Brain microvascular endothelial cell (primary cell): ENCODE data around the gene FAM83B.

Experiments used
- DNase-seq: peaks from one replicate; pipeline ENCODE4 v3.0.0-alpha.2; 2020
- H3K27ac ChIP-seq: fragments of 250-450 bp; sonication (Bioruptor Pico); 2 replicates; pipeline ENCODE4 v1.5.1; 2020; ENCODE audit warnings: mild to moderate bottlenecking, moderate library complexity
- H3K27me3 ChIP-seq: fragments of 250-450 bp; sonication (Bioruptor Pico); replicated peaks from 2 replicates; pipeline ENCODE4 v1.5.1; 2020; ENCODE audit warnings: mild to moderate bottlenecking
- H3K36me3 ChIP-seq: fragments of 250-450 bp; sonication (Bioruptor Pico); replicated peaks from 2 replicates; pipeline ENCODE4 v1.5.1; 2020; ENCODE audit warnings: mild to moderate bottlenecking
- H3K4me3 ChIP-seq: 2 replicates; pipeline ENCODE4 v1.5.1; 2011; ENCODE audit warnings: low read depth, mild to moderate bottlenecking, control low read depth, low read length, moderate library complexity
- in situ Hi-C: cut with HindIII; loops from 2 replicates; pipeline ENCODE4 v1.10.0; 2017; ENCODE audit warnings: low sequenced_read_pairs, low pct_ligation_motif_present
- TF ChIP-seq, protein P1 (sequence below): IDR thresholded peaks from 2 replicates; pipeline ENCODE4 v1.5.1; 2011; ENCODE audit warnings: low read depth, mild to moderate bottlenecking, moderate library complexity, low read length, control low read depth, inconsistent platforms; ENCODE audit errors: missing control alignments

The FAM83B gene

DNA sequence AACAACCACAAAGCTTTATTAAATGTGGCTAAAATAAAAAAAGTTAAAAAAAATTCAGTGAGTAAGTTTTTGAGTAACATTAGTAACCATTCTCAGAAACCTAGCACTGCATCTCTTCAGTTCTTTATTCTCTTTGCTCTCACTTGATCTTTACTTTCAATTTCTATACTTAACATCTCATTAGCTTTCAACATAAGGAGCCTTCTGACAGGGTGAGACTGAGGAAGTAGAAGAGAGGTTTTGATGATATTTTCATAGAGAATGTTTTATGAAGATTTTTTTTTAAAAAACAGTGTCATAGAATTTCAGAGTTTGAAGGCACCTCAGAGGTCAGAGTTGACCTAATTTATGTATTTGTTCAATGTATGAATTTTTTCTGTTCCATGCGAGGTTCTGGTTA, 60.8 kb downstream of the FAM83B start:
- no peak for DNase-seq
- in situ Hi-C loops = no loop called here
- Histone ChIP-seq H3K27me3 (no peaks in the 10 kb centered on the region), H3K36me3 (no peaks in the 10 kb centered on the region), H3K4me3 (no peak overlapping the region), H3K27ac (no peak overlapping the region)
- TF ChIP-seq, protein P1, sequence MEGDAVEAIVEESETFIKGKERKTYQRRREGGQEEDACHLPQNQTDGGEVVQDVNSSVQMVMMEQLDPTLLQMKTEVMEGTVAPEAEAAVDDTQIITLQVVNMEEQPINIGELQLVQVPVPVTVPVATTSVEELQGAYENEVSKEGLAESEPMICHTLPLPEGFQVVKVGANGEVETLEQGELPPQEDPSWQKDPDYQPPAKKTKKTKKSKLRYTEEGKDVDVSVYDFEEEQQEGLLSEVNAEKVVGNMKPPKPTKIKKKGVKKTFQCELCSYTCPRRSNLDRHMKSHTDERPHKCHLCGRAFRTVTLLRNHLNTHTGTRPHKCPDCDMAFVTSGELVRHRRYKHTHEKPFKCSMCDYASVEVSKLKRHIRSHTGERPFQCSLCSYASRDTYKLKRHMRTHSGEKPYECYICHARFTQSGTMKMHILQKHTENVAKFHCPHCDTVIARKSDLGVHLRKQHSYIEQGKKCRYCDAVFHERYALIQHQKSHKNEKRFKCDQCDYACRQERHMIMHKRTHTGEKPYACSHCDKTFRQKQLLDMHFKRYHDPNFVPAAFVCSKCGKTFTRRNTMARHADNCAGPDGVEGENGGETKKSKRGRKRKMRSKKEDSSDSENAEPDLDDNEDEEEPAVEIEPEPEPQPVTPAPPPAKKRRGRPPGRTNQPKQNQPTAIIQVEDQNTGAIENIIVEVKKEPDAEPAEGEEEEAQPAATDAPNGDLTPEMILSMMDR = no peak

DNA sequence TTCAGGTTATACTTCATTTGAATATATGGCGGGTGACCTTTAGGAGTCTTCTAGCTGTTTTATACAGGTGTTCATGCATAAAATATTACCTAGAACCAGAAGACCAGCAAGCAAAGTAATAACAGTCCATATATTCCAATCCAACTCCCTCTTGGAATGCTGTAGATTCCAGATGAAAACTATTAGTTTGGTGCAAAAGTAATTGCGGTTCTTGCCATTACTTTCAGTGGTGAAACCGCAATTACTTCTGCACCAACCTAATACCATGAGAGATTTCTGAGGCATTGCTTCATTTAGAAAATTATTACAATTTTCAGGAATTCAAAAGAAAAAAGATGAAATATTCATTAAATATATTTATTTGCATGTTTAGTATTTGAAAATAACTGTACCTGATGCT, 62.6 kb downstream of the FAM83B start:
- DNase-seq = no peak
- TF ChIP-seq, protein P1 = no peak
- Histone ChIP-seq H3K27me3 (no peaks in the 10 kb centered on the region), H3K27ac (no peak overlapping the region), H3K4me3 (no peak overlapping the region), H3K36me3 (no peaks in the 10 kb centered on the region)
- in situ Hi-C loops = no loop called here

DNA sequence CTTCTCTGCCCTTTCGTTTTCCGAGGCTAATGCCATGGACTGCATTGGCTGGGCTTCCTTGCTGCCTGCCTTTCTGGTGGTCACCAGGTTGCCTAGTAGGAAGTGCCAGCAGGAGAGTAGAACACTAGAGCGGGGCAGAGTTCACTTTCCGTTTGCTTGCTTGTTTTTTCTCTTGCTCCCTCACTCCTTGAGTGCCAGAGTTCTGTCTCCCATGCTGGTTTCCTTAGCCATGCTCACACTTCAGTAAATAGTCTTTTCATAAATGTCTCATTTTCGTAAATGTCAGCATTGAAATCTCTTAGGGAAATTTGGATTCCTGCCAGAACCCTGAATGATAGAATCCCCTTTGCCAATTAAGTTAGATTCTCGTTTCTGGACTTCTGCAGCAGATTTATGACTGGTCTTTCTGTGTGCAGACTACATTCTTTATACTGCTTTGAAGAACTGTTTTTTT, 63.9 kb downstream of the FAM83B start:
- in situ Hi-C loops = no loop called here
- Histone ChIP-seq H3K4me3 (no peak overlapping the region), H3K27me3 (no peaks in the 10 kb centered on the region), H3K36me3 (no peaks in the 10 kb centered on the region), H3K27ac (no peak overlapping the region)
- TF ChIP-seq, protein P1 = no peak
- DNase-seq = no peak

DNA sequence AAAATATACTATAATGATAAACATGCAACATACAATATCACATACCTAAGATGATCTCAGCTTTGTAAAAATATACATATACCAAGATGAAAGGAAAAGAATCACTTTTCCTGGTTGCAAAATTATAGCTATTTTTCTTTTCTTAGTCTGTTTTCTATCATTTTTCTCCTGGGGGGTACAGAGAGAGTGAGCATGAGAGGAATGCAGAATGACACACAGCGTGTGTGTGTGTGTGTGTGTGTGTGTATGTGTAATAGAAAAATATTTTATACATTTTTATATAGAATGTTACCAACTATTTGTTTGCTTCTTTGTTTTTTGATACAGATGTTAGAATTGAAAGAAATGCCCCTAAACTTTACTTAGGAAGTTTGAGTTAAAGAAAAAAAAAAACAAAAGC, 64.3 kb downstream of the FAM83B start:
- DNase-seq = no peak
- in situ Hi-C loops = no loop called here

DNA sequence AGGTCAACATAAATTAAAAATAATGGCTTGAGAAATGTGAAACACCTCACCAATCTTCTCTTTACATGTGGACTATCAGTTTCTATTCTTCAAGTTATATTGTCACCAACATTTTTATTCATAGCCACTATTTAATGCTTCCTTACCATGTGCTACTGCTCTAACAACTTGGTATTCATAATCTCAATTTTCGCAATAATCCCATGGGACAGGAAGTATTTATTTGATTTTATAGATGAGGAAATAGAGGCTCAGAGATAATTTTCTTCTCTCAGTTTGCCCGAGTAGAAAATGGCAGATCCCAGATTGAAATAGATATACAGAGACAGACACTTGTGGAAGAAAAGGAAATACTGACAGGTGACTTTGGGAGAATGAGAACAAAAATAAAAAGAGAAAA, 66.6 kb downstream of the FAM83B start:
- TF ChIP-seq, protein P1 = no peak
- no peak overlapping the region for H3K4me3 ChIP-seq
- no peaks in the 10 kb centered on the region for H3K36me3 ChIP-seq
- no peaks in the 10 kb centered on the region for H3K27me3 ChIP-seq
- no peak for DNase-seq
- no peak overlapping the region for H3K27ac ChIP-seq
- in situ Hi-C loops = no loop called here

More for the DNA sequence above, 64.3 kb downstream of the FAM83B start:
- Histone ChIP-seq H3K4me3 (no peak overlapping the region), H3K27ac (no peak overlapping the region), H3K27me3 (no peaks in the 10 kb centered on the region), H3K36me3 (no peaks in the 10 kb centered on the region)
- TF ChIP-seq, protein P1 = no peak

DNA sequence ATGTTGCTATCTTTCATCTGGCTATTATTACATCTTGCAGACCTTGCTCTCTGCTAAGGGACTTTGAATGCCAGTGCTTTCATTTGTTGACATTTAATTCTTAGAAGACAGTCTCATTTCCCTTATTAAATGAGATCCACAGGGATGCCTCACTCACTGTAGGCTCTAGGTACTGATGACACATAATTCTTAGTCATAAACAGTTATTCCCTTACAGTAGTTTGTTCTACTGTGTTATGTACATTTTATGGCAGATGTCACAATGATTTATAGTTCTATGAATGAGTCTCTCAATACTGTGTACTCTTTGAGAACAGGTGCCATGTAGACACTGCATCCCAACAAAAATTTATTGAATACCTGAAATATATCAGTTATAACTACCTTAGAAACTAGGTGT, 70.3 kb downstream of the FAM83B start:
- Histone ChIP-seq H3K27ac (no peak overlapping the region), H3K4me3 (no peak overlapping the region), H3K36me3 (no peaks in the 10 kb centered on the region), H3K27me3 (no peaks in the 10 kb centered on the region)
- in situ Hi-C loops = no loop called here
- TF ChIP-seq, protein P1 = no peak
- DNase-seq = no peak
